A549 (cell line): ENCODE results near the gene NIFK. TPM values are rescaled to one million over a fixed set of nuclear protein-coding genes. Genes with fewer than 3 reads are reported as not detected.

Experiments used
- ATAC-seq, 2 experiments: fragments of 200-7000 bp in 1 of 2; fragments of >200 bp in 1 of 2; cut with Nextera tagmentation in 1 of 2; cut with Tn5 transposase in 1 of 2; 3 replicates each; pipeline versions ENCODE4 v1.8.0 to v1.9.1; 2018 to 2020; ENCODE audit warnings: mild to moderate bottlenecking in 1 of 2, moderate library complexity in 1 of 2
- CTCF ChIA-PET: fragments of 300-600 bp; sonication (Branson Sonifier 250); formaldehyde crosslinking; extraction: SDS; loops from one replicate; lab custom pipeline; 2021; ENCODE audit warnings: antibody characterized with exemption, inconsistent platforms; lab: Yijun Ruan, JAX
- POLR2A ChIA-PET: fragments of 350-600 bp; formaldehyde crosslinking; extraction: SDS; loops from one replicate; lab custom pipeline; 2021; ENCODE audit warnings: antibody characterized with exemption, inconsistent platforms; lab: Yijun Ruan, JAX
- DNase-seq, 2 experiments: peaks; one replicate each; pipeline versions ENCODE4 v3.0.0 to v3.0.0-alpha.2; 2011 to 2016; ENCODE audit warnings: low read depth in 1 of 2, low spot score in 1 of 2
- FAIRE-seq: peaks from 2 replicates; lab custom pipeline; 2011; peaks lifted over from hg19 to GRCh38; lab: Jason Lieb, UNC
- H3K27ac ChIP-seq, 2 experiments: fragments of >200 bp; sonication (Bioruptor Twin); formaldehyde crosslinking; 3 replicates each; pipeline ENCODE4 v1.5.1; 2016 to 2017
- H3K4me1 ChIP-seq: fragments of >200 bp; sonication (Bioruptor Twin); formaldehyde crosslinking; 3 replicates; pipeline ENCODE4 v1.6.1; 2016
- H3K4me2 ChIP-seq: fragments of >200 bp; sonication (Bioruptor Twin); formaldehyde crosslinking; 3 replicates; pipeline ENCODE4 v1.6.1; 2016
- H3K4me3 ChIP-seq: fragments of >200 bp; sonication (Bioruptor Twin); formaldehyde crosslinking; 3 replicates; pipeline ENCODE4 v1.5.1; 2016
- H3K9me3 ChIP-seq: fragments of >200 bp; sonication (Bioruptor Twin); formaldehyde crosslinking; 3 replicates; pipeline ENCODE4 v1.6.1; 2016
- ATOH8 ChIP-seq: fragments of 250-450 bp; sonication (Bioruptor Pico); IDR thresholded peaks from 2 replicates; pipeline ENCODE4 v1.5.0; 2020; ENCODE audit warnings: low read depth, mild to moderate bottlenecking, moderate library complexity
- CHD2 ChIP-seq: fragments of 150-350 bp; IDR thresholded peaks from 2 replicates; pipeline ENCODE4 v1.6.1; 2014; ENCODE audit warnings: low read length; ENCODE audit not compliant: partially characterized antibody
- FOSB ChIP-seq: fragments of 250-450 bp; sonication (Bioruptor Pico); IDR thresholded peaks from 2 replicates; pipeline ENCODE4 v1.5.0; 2020; ENCODE audit warnings: mild to moderate bottlenecking, moderate library complexity
- GATA3 ChIP-seq: IDR thresholded peaks from 2 replicates; pipeline ENCODE4 v1.6.1; 2012; ENCODE audit warnings: borderline replicate concordance
- HDAC2 ChIP-seq: fragments of 200-600 bp; sonication (generic); IDR thresholded peaks from 2 replicates; pipeline ENCODE4 v1.6.1; 2016
- HES2 ChIP-seq: fragments of >200 bp; sonication (Bioruptor Twin); formaldehyde crosslinking; IDR thresholded peaks from 2 replicates; pipeline ENCODE4 v1.6.1; 2016
- JUN ChIP-seq, 2 experiments: fragments of >200 bp; sonication (Bioruptor Twin); formaldehyde crosslinking; IDR thresholded peaks; 2 replicates in 1 of 2; 3 replicates in 1 of 2; pipeline ENCODE4 v1.6.1; 2016 to 2017
- JUNB ChIP-seq: fragments of >200 bp; sonication (Bioruptor Twin); formaldehyde crosslinking; IDR thresholded peaks from 2 replicates; pipeline ENCODE4 v1.6.1; 2016
- MAFK ChIP-seq: fragments of 450-650 bp; IDR thresholded peaks from 2 replicates; pipeline ENCODE4 v1.6.1; 2014; ENCODE audit not compliant: partially characterized antibody
- MAZ ChIP-seq: fragments of 150-350 bp; IDR thresholded peaks from 2 replicates; pipeline ENCODE4 v1.6.1; 2014; ENCODE audit warnings: antibody characterized with exemption, low read depth, low read length, borderline replicate concordance
- MYC ChIP-seq: IDR thresholded peaks from 2 replicates; pipeline ENCODE4 v1.6.1; 2012; ENCODE audit warnings: mild to moderate bottlenecking, inconsistent platforms, low read length, improper control_type of control experiment, borderline replicate concordance
- POLR2AphosphoS2 ChIP-seq: conservative IDR thresholded peaks from 2 replicates; pipeline ENCODE4 v1.6.1; 2012; ENCODE audit warnings: low read length, improper control_type of control experiment, inconsistent platforms
- RARB ChIP-seq: fragments of 250-450 bp; sonication (Bioruptor Pico); IDR thresholded peaks from 2 replicates; pipeline ENCODE4 v1.8.0; 2021; ENCODE audit warnings: mild to moderate bottlenecking, moderate library complexity
- RFX5 ChIP-seq: fragments of 450-650 bp; IDR thresholded peaks from 2 replicates; pipeline ENCODE4 v1.7.1; 2014; ENCODE audit warnings: antibody characterized with exemption, mild to moderate bottlenecking, moderate library complexity
- SMC3 ChIP-seq: fragments of >200 bp; sonication (Bioruptor Twin); formaldehyde crosslinking; IDR thresholded peaks from 3 replicates; pipeline ENCODE4 v1.6.1; 2018; ENCODE audit warnings: inconsistent platforms
- TFCP2L1 ChIP-seq: fragments of 250-450 bp; sonication (Bioruptor Pico); IDR thresholded peaks from 2 replicates; pipeline ENCODE4 v1.5.0; 2021; ENCODE audit warnings: mild to moderate bottlenecking
- WGBS: methylation state at CpG from one replicate; pipeline ENCODE4 v1.1.6; 2017; ENCODE audit errors: missing lambda C conversion rate; 5-methylcytosine and 5-hydroxymethylcytosine counted together
- polyA plus RNA-seq, 4 experiments: library from polyadenylated mRNA; depleted of rRNA in 3 of 4; stranded (reverse); fragments of >200 nt; fragmentation: RNase III in 1 of 4; extraction: RNeasy Plus Mini Kit Qiagen cat#74134 plus additional on column Dnase treatment in 1 of 4; gene quantifications; 2 replicates in 3 of 4; 3 replicates in 1 of 4; pipeline ENCODE4 v1.2.3, GENCODE V29; 2011 to 2017
- TF ChIP-seq, protein P1 (sequence below): IDR thresholded peaks from 2 replicates; pipeline ENCODE4 v1.6.1; 2012; ENCODE audit warnings: low read depth, borderline replicate concordance
- TF ChIP-seq, protein P2 (sequence below): fragments of 450-650 bp; IDR thresholded peaks from 2 replicates; pipeline ENCODE4 v1.6.1; 2014; ENCODE audit warnings: antibody characterized with exemption
- TF ChIP-seq, protein P3 (sequence below): IDR thresholded peaks from 2 replicates; pipeline ENCODE4 v1.6.1; 2012

NIFK gene
- polyA plus RNA-seq, 2 of the 4 experiments (the other 2 are of a cell fraction) = 50.3 to 82.9 TPM

DNA sequence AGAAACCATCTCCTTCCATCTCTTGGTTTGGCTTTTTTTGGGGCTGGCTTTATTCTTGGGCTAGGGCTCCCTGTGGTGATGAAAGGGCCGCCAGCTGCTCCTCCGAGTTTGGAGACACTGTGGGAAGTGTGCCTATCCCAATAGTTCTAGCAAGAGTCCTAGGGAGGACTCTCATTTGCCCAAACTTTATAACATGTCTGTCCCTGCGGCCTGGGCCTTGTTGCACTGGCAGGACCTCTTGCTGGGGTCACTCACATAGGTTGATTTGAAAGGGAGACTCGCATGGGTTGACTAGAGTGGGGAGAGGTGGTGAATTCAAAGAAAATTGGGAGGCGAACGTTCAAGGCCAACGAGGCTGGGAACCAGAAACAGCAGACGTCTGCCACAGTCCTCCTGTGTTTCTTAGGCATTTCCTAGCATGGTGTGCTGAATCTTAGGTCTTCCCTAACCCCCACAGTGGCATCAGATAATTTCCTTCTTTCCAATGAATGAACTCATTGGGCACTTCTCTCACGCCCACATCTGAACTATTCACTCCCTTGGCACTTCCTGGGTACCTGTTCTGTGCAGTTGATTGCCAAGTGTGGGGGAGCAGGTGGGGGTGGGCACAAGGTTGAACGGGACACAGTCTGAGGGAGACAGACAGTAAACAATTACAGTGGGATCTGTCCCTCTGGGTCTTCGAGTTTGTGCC lies 26.8 kb downstream of the NIFK start:
- WGBS = 66% methylated on average over 10 of the region's 11 CpGs
- H3K9me3 ChIP-seq = no peaks in the 10 kb centered on the region
- H3K27ac ChIP-seq = 0 out of 6 replicates have a peak overlapping the region, but pooled peaks of 1 of the 2 experiments have one; percentile 26
- ATAC-seq (no peak), DNase-seq (no peak), FAIRE-seq (no peak)
- TF ChIP-seq JUNB = no peak
- no peak for TF ChIP-seq SMC3
- no peak for TF ChIP-seq TFCP2L1 (CRISPR knock-in tag)
- no peak for TF ChIP-seq MYC
- TF ChIP-seq, protein P1, sequence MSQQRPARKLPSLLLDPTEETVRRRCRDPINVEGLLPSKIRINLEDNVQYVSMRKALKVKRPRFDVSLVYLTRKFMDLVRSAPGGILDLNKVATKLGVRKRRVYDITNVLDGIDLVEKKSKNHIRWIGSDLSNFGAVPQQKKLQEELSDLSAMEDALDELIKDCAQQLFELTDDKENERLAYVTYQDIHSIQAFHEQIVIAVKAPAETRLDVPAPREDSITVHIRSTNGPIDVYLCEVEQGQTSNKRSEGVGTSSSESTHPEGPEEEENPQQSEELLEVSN = no peak
- no peak for TF ChIP-seq RARB
- TF ChIP-seq CHD2 = no peak
- TF ChIP-seq JUN (IDR thresholded peaks at IDR 0.05) = no peak
- TF ChIP-seq, protein P2, sequence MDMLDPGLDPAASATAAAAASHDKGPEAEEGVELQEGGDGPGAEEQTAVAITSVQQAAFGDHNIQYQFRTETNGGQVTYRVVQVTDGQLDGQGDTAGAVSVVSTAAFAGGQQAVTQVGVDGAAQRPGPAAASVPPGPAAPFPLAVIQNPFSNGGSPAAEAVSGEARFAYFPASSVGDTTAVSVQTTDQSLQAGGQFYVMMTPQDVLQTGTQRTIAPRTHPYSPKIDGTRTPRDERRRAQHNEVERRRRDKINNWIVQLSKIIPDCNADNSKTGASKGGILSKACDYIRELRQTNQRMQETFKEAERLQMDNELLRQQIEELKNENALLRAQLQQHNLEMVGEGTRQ = no peak
- no peak for TF ChIP-seq HES2
- TF ChIP-seq, protein P3, sequence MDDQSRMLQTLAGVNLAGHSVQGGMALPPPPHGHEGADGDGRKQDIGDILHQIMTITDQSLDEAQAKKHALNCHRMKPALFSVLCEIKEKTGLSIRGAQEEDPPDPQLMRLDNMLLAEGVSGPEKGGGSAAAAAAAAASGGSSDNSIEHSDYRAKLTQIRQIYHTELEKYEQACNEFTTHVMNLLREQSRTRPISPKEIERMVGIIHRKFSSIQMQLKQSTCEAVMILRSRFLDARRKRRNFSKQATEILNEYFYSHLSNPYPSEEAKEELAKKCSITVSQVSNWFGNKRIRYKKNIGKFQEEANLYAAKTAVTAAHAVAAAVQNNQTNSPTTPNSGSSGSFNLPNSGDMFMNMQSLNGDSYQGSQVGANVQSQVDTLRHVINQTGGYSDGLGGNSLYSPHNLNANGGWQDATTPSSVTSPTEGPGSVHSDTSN = no peak
- TF ChIP-seq HDAC2 = no peak
- no peak for TF ChIP-seq RFX5
- TF ChIP-seq GATA3 = no peak
- no peak for TF ChIP-seq MAZ
- TF ChIP-seq FOSB (CRISPR knock-in tag) = no peak
- TF ChIP-seq MAFK = no peak
- H3K4me2 ChIP-seq = no peak overlapping the region
- no peak overlapping the region for H3K4me3 ChIP-seq
- CTCF ChIA-PET = no interaction called here
- POLR2A ChIA-PET = no interaction called here
- peaks cover 19% of the 10 kb centered on the region for H3K4me1 ChIP-seq

DNA sequence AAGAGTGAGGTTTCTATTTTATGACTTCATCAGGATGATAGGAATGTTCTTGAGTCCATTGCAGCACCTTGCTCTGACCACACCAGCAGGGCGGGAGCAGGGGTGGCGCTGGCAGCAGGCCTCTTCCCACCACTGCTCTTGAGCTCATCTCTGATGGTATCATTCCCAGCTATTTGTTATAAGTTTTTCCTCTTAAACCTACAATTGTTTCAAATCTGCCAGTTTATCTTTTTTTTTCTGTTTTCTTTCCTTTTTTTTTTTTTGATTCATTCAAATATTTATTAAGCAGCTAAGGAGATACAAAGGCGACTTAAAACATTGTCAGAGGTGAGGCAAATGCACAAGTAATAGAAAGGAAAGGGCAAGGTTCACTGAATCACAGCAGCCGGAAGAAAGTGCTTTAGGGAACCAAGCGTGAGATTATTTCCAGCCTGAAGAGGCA lies 28.7 kb downstream of the NIFK start:
- H3K9me3 ChIP-seq = no peaks in the 10 kb centered on the region
- 43% methylated on average over 5 of the region's 5 CpGs for WGBS
- FAIRE-seq (no peak), ATAC-seq (peak; percentile 91 to 97), DNase-seq (peak in 1 of 2 experiments; percentile 73)
- TF ChIP-seq ATOH8 (CRISPR knock-in tag) (no peak), POLR2AphosphoS2 (no peak), HES2 (no peak)
- H3K4me2 ChIP-seq = peak overlapping the region; percentile 56
- ChIA-PET CTCF (interaction anchor here (1.7 kb wide), 1 partner anchor 10 kb away, joined by 5 read pairs; no protein-coding TSS in a partner anchor), POLR2A (interaction anchor here (1.0 to 1.3 kb wide), 2 partner anchors 58 to 177 kb away, joined by 3 to 7 read pairs; partner anchors contain the start of genes CLASP1 and RNU4ATAC)
- peaks cover 19% of the 10 kb centered on the region for H3K4me1 ChIP-seq
- no peak overlapping the region for H3K4me3 ChIP-seq
- peak overlapping the region; percentile 37 to 61 for H3K27ac ChIP-seq
